NCI-H146 treated with DMSO at 0.1 percent for 48 hours (cell line): ENCODE measurements around the gene COP1.
"Not testable (repeated sequence)": the region's sequence is repeated elsewhere in the genome, so short reads cannot be mapped to it uniquely, and the experiment has no call there.

Experiments used
- DNase-seq: peaks from one replicate; lab custom pipeline; 2025; ENCODE audit not compliant: unreplicated experiment; lab: John Stamatoyannopoulos, UW

The COP1 gene

DNA sequence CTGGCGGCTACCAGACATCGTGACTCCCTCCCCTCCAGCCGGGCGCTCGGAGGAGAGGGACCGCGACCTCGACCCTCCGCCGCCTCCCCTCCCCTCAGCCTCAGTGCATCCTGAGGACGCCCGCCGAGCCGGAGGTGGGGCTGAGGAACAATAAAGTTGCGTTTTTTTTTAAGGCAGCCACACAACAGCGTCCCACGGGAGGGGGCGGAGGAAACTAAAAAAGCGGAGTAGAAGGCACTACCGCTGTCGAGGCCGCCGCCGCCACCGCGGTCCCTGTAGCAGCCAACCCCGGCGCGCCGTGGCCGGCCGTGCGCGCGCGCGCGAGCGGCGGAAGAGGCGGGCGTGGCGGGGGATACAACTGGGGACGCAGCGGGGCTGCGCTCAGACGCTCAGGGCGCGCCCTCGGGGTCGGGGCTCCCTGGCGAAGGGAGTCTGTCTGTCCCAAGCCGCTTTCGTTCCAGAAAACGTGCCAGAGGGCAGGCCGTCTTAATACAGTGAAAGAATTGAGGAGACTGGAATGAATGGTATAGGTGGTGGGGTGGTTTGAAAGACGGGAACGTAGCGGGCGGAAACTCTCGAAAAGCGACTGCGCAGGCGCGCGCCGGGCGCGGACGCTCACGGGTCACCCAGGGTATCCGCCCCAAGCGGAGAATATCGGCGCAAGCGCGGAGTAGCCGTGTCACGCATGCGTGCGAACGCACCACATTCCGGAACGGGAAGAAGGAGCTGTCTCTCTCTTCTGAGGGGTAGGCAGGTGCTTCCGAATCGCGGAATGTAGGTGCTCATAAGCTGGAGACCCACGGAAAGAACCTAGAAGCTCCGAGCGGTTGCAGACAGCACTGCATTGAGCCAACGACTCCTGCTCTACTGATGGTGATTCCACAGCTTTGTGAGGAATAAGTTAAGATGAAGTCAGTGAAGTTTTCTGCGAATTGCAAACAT lies at the start of gene COP1:
COP1 (minus strand) TSS at position 326 of the 942 bp plus-strand sequence; CDS start at position 18, 308 bp downstream.
- peak; percentile 92 for DNase-seq

DNA sequence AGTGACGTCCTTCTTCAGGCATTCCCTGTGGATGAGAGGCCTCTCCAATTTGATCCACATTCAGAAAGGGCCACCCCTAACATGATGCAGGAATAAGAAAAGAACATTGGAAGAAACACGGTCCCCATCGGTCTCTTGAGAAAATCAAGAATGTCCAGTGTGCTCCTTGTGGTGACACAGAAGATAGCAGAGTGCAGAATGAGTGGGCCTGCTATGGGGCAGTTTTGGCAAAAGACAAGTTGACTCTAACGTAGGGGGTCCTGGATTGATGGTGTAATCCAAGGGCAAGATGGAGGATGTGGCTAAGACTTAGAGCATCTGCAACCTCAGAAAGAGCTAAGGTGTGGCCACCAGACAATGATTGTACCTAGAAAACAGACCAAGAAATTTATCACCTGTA lies 45.1 kb upstream of the COP1 start:
- DNase-seq, result no peak

DNA sequence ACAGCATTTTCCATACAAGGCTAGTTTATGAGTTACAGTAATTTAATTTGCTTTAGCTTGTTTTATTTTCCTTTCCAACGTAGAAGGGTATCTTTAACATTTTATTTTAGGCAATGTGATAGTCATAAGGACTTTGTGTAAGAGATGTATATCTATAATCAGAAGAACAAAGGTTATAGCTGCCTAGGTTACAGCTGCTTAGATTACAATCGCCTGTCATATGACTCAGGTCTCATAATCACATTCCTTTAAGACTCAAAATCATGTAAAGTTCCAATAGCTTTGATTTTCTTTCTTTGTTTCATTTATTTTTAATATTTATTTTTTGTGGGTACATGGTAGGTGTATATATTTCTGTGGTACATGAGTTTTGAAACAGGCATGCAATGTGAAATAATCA lies 37.8 kb upstream of the COP1 start:
- no peak for DNase-seq

DNA sequence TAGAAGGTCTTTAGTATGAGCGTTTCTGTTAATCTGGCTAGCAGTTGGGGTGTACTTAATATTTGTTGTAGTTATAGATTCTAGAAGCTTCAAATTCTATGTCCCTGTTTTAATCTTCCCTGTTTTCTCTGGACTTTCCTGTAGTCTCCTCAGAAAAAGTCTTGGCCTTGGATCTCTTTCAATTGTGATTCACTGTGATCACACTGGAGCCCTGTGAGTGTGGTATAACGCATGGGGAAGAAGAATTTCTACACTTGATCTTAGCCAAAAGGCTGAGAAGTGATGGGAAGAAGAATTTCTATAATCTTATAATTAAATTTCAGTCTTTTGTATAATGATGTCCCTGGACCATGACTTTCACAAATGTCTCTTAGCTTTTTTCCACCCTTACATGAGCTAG lies 36.7 kb upstream of the COP1 start:
- DNase-seq, result no peak

DNA sequence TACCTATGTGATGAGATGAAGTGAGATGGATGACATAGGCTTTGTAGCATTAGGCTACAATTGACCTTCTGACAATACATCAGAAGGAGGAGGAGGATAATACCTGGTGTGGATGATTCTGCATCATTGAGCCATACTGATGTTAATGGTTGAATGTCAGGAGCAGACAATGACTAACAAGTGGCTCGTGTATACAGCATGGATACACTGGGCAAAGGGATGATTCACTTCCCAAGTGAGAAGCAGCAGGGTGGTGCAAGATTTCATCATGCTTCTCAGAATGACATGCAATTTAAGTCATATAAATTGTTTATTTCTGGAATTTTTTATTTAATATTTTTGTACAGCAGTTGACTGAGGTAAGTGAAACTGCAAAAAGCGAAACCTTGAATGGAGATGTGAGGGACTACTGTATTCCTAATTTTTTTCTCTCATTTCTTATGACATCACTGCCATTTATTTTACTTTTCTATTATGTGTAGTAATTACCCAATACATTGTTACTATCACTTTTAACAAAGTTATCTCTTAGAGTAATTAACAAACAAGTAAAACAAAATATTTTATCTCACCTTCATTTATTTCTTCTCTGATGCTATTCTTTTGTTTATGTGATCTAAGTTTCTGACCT lies 34.4 kb upstream of the COP1 start:
- no peak for DNase-seq

DNA sequence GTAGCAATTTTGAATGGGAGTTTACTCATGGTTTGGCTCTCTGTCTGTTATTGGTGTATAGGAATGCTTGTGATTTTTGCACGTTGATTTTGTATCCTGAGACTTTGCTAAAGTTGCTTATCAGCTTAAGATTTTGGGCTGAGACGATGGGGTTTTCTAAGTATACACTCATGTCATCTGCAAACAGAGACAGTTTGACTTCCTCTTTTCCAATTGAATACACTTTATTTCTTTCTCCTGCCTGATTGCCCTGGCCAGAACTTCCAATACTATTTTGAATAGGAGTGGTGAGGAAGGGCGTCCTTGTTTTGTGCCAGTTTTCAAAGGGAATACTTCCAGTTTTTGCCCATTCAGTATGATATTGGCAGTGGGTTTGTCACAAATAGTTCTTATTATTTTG lies 26.6 kb upstream of the COP1 start:
- DNase-seq, result not testable (repeated sequence)

DNA sequence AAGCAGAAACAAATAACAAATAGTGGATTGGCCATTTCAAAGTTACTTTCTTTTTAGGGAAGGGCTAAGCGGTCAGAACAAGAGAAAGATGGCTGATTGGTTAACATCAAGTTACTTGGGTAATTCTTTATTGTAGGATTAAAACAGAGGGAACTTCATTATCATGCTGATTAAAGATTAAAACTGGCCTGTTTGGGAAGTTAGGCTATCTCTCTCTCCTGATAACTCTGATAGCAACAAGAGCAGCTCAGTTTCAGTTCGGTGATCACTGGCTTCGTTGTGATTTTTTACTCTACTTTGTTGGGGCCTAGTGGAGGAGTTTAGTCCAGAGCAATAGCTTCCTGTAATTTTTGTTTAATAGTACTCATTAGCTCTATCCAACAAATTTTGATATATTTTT lies 20.5 kb upstream of the COP1 start:
- no peak for DNase-seq

DNA sequence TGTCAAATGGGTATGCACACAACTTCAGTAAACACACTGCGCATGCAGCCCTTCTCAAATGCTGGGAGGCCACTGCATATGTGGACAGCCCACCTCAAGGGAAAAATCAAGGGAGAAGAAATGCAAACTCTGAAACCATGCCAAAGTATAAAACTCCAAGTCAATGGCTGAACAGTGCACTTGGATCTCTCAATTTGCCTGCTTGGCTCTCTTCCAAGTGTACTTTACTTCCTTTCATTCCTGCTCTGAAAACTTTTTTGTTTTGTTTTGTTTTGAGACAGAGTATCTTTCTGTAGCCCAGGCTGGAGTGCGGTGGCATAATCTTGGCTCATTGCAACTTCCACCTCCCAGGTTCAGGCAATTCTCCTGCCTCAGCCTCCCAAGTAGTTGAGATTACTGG lies 18.8 kb upstream of the COP1 start:
- DNase-seq, result no peak

DNA sequence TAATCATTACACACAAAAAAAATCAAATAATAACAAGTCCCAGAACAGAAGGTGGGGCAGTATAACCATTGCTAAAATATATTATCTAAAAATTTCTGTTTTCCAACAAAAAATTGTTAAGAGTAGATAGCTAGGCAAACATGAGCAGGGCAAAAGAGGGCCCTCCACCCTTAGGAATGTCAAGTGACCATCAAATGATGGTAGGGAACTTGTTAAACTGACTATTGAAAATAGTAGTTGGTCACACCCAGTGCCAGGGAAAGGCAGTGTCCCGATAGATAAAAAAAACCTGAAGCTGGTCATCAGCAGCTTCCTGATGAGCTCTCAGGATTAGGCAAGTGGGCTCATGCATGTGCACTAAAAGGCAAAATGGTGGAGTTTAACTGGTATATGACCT lies 18.4 kb upstream of the COP1 start:
- DNase-seq, result no peak

DNA sequence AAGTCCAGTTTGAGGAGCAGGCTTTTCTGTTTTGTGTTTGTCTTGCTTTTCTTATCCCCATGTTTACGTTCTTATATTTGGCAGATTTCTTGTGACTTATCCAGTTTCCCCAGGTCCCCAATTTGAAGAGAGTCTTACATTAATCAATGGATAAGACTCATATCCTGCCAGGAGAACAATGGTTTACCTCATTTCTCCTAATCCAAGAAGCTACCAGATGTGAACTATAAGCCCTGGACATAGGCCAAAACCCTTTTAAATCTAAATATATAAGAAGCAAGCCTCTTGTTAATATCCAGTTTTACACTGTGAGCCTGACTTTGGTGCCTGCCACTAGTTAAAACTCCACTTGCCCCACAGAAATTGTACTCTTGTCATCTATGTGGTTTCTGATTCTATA lies 15.1 kb upstream of the COP1 start:
- DNase-seq, result no peak

DNA sequence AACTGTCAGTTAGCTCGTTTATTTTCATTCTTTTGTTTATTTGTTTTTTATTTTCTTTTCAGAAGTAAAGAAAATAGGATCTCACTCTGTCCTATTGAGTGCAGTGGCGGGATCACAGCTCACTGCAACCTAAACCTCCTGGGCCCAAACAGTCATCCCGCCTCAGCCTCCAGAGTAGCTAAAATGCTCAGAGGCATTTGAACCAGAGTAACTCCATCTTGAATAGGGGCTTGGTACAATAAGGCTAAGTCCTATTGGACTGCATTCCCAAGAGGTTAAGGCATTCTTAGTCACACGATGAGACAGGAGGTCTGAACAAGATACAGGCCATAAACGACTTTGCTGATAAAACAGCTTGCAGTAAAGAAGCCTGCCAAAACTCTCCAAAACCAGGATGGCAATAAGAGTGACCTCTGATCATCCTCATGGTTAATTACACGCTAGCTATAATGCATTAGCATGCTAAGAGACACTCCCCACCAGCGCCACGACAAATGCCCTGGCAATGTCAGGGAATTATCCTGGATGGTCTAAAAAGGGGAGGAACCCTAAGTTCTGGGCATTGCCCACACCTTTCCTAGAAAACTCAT lies 13.1 kb upstream of the COP1 start:
- DNase-seq, result no peak

DNA sequence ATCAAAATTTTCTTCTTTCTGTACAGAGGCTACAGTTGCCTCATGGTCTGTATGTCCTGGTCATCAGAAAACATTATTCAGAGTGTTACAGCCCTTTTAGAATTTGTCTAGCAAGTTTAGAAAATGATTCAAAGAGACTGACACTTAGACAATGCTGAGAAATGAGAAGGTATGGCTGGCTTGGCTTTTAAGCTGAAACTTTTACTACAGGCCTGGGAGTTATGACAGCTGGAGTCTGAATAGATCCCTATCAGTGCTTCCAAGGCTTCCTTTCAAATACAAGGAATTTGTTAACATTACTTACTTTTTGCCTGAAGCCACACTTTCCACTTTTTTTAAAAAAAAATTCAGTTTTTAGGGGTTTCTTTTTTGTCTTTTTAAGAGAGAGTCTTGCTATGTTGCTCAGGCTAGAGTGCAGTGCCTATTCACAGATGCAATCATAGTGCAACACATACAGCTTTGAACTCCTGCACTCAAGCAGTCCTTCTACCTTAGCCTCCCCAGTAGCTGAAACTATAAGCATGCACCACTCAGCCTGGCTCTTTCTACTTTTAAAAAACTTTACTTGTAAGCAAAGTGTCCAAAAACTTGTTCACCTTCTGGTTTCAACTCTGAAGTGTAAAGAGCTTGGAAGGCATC lies 10.5 kb upstream of the COP1 start:
- DNase-seq, result no peak

DNA sequence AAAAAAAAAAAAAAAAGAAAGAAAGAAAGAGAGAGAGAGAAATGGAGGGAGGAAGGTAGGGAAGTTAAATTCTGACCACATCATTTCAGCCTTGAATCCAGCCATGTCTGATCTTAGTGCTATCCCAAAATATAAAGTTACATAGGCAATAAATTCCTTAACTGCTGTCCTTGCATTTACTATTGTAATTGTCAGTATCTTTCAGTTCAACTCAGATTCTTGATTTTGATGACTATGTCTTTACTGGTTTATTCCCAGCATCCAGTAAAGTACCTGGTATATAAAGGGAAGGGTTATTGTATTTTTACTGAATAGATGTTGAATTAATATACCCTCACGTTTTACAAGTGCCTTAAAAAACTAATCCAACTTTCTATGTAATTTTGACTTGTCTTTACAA lies 8.9 kb upstream of the COP1 start:
- no peak for DNase-seq

DNA sequence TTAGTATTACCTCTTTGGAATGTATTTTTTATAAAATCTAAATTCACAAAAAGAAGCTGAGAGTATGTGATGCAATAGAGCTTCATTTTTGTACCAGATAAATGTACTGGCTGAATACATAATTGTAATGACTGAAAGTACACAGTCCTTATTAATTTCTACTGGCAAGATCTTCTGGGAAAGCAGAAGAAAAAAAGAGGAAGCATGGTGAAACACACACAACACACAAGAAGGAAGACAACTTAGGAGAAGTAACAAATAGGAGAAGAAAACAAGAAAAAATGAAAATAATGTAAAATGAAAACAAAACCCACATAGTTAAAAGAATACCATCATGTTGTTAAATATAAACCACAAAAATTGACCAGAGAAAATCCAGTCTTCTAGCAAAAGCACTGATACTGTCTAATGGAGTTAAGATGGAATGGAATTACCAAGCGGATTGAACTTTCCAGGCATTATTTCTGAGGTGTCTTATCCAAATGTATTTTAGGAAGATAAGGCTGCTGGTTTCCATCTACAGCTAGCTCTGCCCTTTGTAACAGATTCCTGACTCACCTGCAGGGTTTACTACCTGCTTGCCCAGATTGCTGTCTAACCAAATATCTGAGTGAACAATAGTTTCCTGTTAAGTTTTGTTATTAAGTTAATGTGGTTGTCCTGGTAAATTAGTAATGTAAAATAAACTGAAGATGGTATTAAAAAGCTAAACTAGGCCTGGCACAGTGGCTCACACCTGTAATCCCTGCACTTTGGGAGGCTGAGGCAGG lies 4.5 kb upstream of the COP1 start:
- DNase-seq, result no peak

DNA sequence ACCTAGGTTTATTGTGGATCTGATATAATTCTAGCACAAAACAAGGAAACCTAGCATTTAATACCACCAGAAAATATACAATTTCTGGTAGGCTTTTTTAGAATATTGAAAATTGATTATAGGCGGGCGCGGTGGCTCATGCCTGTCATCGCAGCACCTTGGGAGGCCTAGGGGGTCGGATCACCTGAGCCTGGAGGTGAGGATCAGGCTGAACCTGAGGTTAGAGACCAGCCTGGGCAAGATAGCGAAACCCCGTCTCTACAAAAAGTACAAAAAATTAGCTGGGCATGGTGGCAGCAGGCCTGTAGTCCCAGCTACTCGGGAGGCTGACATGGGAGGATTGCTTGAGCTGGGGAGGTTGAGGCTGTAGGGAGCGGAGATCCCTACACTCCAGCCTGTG lies 948 bp upstream of the COP1 start:
- DNase-seq, result no peak

DNA sequence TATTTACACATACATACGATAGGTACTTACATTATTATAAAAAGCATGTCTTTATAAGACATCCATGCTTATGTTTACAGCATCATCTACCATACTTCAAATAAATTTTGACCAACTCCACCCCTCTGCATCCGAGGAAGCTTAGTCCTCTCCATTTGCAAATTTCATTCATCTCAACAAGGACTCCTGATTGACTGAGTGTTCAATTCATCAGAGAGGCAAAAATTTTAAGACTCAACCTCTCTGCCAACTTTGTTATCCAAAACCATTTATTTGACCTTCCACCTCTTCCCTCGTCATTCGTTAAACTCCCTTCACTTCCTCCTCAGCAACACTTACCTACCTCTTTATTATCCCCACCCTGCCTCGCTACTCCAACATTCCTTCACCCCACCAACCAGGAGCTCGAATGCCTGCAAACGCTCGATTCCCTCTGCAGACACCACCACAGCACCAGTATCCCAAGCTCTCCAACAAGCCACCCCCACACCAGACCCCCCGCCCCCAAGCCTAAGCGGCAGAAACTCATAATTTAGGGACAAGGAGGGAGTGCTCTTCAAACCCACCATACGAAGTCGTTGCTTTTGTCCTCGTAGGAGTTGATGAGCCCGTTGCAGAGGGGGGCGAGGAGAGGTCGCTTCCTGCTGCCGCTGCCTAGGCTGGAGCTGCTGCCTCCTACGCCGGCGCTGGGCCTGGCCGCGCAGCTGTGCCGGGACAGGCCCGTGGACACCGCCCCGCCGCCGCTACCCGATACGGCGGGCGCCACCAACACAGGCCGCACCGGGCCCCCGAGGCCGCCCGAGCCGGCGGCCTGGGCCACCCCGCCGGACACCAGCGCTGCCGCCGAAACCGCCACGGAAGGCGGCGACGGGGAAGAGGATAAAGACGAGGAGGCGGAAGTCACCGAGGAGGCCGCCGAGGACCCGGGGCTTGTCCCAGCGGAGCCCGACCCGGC lies 803 bp downstream of the COP1 start:
- DNase-seq, result peak; percentile 50

DNA sequence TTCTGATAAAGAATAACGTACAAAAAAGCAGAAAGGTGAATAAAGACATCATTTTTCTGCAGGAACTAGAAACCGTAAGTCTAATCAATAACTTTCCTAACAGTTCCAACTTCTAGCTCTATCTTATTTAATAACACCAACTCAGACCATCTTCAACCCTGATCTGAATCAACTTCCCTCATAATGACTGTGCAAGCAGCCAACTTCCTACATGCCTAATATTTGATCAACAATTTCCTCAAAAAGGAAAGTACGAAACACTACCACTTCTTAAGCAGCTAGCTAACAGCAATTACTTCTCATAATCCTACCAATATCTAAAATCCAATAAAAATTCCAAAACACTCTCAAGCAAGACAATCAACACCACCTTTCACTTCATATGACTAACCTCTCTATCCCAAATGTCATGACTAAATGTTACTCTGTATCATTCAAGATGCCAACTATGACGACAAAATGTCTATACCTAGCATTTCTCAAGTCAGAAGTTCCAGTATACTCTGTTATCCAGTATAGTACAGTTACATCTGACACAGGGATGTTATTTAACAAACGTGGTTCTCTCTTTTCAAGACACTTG lies 1.7 kb downstream of the COP1 start:
- DNase-seq, result no peak

DNA sequence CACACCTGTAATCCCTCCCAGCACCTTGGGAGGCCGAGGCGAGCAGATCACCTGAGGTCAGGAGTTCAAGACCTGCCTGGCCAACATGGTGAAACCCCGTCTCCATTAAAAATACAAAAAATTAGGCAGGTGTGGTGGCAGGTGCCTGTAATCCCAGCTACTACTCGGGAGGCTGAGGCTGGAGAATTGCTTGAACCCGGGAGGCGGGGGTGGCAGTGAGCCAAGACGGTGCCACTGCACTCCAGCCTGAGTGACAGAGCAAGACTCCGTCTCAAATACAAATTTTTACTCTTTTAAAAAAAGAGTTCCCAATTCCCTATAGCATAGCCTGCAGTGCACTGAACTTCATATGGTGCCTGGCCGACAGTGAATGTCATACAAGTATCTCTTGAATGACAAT lies 2.4 kb downstream of the COP1 start:
- DNase-seq, result not testable (repeated sequence)

DNA sequence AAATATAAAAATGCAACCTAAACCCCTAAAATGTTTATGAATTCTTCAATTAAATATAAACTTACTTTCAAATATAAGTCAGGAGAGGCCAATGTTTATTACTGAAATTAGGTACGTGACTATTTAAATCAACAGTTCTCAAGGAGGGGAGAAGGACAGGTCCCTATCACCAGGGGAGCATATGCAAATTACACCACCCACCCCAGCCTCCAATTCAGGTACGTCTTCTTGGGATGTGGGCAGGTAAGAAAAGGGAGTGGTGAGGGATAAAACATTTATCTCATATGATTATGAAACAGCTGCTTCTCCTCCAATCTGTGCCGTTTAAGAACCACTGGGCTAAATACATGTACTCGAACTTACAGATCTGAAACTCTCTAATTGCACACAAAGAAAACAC lies 3.4 kb downstream of the COP1 start:
- DNase-seq, result no peak
